Transverse colon (tissue), 4 donors: ENCODE data around the gene HRAS.

Experiments used
- POLR2A ChIP-seq: fragments of 450-650 bp; IDR thresholded peaks from one replicate; pipeline ENCODE4 v1.6.1; 2016; ENCODE audit warnings: antibody characterized with exemption, mild to moderate bottlenecking, moderate library complexity
- POLR2AphosphoS5 ChIP-seq, 3 donors: sonication (generic); formaldehyde crosslinking; IDR thresholded peaks; one replicate each; pipeline ENCODE4 v1.6.1; 2016; ENCODE audit warnings: antibody characterized with exemption in 3 of 3
- TF ChIP-seq, protein P1 (sequence below), 5 experiments: fragments of 200-600 bp in 3 of 5; fragments of 450-650 bp in 2 of 5; sonication (generic) in 3 of 5; IDR thresholded peaks; 1 replicate in 2 of 5; 2 replicates in 3 of 5; pipeline ENCODE4 v1.5.1; 2016 to 2017; ENCODE audit warnings: antibody characterized with exemption in 5 of 5, inconsistent platforms in 3 of 5, mild to moderate bottlenecking in 2 of 5, moderate library complexity in 1 of 5

DNA sequence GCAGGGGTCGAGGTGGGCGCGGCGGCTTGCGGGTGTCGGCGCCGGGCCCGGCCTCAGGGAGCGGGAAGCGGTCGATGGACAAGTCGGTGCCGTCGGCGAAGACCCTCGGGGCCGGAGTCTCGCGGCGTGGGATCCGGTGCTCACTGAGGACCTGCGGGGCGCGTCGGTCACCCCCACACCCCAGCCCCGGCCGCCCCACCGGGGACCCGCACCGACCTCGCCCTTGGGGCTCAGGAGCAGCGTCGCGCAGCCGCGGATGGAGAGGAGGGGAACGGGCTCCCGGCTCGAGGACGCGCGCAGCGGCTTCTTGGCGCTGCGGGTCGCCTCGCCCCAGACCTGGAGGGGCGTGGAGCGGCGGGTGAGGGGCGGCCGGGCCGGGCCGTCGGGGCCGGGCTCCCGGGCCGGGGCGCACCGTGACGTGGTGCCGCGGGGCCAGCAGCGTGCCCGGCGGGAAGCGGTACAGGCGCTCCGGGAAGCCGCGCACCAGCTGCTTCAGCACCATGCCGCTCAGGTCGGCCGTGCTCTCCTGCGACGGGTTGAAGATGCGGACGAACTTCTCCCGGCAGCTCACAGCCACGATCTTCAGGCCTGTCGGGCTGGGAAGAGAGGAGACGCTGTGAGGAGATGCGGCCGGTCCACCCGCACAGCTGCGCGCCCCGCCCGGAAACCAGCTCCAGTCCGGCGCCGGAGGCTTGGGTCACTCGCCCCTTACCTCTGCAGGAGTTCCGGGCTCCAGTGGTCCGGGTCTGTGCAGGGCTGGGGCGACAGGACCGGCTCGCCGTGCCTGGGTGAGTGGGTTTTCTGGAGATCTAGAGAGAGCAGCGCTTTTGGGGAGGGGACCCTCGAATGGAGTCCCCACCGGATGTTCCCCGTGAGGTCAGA lies 20.6 kb upstream of the HRAS start:
- TF ChIP-seq, protein P1, sequence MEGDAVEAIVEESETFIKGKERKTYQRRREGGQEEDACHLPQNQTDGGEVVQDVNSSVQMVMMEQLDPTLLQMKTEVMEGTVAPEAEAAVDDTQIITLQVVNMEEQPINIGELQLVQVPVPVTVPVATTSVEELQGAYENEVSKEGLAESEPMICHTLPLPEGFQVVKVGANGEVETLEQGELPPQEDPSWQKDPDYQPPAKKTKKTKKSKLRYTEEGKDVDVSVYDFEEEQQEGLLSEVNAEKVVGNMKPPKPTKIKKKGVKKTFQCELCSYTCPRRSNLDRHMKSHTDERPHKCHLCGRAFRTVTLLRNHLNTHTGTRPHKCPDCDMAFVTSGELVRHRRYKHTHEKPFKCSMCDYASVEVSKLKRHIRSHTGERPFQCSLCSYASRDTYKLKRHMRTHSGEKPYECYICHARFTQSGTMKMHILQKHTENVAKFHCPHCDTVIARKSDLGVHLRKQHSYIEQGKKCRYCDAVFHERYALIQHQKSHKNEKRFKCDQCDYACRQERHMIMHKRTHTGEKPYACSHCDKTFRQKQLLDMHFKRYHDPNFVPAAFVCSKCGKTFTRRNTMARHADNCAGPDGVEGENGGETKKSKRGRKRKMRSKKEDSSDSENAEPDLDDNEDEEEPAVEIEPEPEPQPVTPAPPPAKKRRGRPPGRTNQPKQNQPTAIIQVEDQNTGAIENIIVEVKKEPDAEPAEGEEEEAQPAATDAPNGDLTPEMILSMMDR (IDR thresholded peaks at IDR 0.05) = no peak
- TF ChIP-seq POLR2AphosphoS5 (IDR thresholded peaks at IDR 0.05) (no peak), POLR2A (peak; percentile 4)
